GM12872 (cell line): ENCODE measurements around the gene MBNL1.

Experiments used
- TF ChIP-seq, protein P1 (sequence below): IDR thresholded peaks from 3 replicates; pipeline ENCODE4 v1.5.1; 2011; ENCODE audit warnings: low read depth, mild to moderate bottlenecking, low read length, moderate library complexity; ENCODE audit not compliant: insufficient read depth

Gene MBNL1

DNA sequence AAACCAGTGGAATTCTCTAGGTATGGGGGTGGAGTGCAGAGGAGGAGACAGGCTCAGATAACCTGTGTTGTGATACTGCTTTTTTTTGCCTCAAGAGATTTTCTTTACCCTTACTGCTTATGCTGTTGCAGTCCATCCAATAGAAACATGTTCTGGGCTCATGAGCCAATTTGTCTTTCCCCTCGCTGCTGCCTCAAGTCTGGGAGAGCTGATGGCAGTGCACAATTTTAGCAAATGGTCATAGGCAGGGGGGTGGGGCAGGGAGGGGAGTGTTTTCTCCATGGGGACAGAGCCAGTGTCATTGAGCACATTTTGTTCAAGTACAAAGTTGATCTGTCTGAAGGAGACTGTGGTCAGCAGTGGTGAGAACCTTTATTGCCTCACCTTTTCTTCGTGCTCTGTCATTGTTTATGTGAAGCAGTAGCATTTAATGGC is 134.9 kb downstream of the MBNL1 start:
- TF ChIP-seq, protein P1, sequence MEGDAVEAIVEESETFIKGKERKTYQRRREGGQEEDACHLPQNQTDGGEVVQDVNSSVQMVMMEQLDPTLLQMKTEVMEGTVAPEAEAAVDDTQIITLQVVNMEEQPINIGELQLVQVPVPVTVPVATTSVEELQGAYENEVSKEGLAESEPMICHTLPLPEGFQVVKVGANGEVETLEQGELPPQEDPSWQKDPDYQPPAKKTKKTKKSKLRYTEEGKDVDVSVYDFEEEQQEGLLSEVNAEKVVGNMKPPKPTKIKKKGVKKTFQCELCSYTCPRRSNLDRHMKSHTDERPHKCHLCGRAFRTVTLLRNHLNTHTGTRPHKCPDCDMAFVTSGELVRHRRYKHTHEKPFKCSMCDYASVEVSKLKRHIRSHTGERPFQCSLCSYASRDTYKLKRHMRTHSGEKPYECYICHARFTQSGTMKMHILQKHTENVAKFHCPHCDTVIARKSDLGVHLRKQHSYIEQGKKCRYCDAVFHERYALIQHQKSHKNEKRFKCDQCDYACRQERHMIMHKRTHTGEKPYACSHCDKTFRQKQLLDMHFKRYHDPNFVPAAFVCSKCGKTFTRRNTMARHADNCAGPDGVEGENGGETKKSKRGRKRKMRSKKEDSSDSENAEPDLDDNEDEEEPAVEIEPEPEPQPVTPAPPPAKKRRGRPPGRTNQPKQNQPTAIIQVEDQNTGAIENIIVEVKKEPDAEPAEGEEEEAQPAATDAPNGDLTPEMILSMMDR: no peak

DNA sequence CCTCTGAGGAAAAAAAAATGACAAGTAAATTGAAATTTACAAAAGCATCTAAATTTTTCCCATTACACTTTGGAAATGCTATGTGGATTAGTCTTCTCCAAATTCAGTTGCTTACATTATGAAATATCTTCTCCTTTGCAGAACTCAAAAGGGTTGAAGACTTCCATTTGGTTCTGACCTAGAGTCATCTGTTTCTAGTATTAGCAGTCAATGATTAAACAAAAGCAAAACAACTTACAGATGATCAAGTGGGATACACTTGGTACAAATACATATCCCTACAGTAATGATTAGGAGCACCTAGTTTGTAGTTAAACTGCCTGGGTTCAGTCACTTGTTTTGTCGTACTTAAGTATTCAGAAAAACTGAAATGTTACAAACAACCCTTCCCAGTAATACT is 136.2 kb downstream of the MBNL1 start:
- TF ChIP-seq, protein P1: no peak

DNA sequence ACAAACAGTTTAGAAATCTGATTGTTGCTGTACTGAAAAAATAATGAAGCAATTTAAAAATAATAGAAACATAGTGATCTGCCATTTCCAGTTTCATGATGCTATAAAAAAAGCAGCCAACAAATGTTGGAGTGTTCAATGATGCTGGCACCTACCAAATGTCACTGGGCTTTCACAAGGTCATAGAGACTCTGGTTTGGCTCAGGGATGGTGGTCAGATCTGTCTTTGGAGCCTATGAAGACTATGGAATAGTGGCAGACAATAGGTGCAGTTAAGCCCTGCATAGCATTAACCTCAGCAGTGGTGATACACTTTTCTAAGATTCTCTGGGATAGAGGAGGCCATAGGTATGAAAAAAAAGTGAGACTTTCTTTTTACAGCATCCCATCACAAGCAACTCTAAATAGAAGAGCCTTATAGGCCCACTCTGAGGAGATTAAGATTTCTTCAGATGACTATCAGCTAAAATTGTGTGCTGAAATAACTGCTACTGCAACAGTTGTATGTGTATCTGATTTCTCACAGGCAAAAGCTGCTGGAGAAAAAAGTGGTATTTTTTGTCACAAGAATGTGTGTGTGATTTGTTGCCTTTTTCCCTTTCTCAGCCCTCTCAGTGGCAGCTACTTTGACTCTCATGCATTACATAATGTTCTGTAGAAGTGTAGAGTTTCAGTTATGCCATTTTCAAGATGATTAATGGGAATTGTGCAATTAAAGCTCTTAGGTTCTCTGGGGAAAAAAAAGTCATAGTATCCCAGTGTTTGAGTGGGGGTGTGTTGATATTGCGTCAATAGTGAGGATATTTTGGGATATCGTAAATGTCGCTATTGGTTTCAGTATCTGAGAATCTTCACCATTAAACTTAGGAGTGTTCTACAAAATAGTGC is 137.4 kb downstream of the MBNL1 start:
- TF ChIP-seq, protein P1: no peak

DNA sequence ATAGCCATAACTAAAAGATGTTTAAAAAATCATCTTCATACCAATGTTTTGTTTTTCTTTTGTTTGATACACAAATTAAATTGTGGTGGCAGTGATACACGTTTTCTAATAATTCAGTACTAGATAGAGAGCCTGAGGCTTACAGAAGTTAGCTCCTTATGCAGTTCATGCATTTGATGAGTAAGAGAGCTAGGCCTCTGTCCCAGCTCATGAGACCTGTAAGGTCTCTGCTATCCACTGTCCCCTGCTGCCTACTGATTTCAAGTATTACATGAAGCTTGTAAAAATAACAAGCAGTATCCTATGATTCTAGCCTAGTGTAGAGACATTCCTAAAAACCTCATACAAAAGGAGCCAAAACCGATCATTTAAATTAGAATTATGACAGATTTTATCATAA is 144.5 kb downstream of the MBNL1 start:
- TF ChIP-seq, protein P1: no peak

DNA sequence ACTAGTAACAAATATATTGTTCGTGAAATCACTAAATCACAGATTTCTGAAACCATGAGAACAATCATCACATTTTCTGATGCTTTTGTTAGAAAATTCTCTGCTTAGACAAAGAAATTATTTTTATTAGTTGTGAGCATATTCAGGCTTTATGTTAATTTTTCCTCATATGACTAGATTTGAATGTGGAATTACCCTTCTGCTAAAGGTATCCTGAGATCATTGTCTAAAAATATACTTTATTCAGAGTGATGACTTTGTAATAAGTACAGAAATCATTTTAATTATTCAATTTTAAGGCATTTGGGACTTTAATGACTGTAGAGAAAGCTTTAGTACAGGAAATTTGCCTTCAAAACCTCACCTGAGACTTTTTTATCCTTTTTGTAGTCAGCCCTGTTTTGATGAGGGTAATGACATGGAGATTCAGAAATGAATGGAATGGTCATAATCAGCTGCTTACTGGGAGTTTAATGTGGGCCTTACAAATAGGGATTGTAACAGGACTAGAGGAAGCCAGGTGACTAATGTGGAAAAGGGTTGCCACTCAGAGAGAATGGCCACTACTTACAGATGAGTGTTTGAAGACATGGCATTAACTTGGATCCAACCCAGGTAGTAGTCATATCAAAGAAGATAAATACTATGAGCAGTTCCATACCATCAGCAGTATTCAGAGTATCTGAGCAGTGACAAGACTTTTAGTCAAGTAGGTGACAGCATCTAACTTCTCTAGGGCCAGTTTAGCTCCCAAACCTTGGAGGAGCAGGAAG is 148.3 kb downstream of the MBNL1 start:
- TF ChIP-seq, protein P1: no peak

DNA sequence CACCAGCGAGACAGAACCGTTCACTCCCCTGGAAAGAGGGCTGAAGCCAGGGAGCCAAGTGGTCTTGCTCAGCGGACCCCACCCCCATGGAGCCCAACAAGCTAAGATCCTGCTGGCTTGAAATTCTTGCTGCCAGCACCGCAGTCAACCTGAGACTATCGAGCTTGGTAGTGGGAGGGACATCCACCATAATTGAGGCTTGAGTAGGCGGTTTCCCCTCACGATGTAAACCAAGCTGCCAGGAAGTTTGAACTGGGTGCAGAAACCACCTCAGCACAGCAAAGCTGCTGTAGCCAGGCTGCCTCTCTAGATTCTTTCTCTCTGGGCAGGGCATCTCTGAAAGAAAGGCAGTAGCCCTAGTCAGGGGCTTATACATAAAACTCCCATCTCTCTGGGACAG is 151.0 kb downstream of the MBNL1 start:
- TF ChIP-seq, protein P1: no peak

DNA sequence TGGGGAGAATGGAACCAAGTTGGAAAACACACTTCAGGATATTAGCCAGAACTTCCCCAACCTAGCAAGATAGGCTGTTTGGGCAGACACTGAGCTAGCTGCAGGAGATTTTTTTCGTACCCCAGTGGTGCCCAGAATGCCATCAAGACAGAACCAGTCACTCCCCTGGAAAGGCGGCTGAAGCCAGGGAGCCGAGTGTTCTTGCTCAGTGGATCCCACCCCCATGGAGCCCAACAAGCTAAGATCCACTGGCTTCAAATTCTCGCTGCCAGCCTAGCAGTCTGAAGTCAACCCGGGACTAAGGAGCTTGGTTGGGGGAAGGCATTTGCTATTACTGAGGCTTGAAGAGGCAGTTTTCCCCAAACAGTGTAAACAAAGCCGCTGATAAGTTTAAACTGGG is 152.4 kb downstream of the MBNL1 start:
- TF ChIP-seq, protein P1: no peak
